HG03432 (cell line): Measurements from ENCODE around the gene CERCAM.

Experiments
- ATAC-seq: cut with Tn5 transposase; IDR thresholded peaks from one replicate; pipeline ENCODE4 v1.9.1; 2021; ENCODE audit warnings: mild to moderate bottlenecking, moderate library complexity; ENCODE audit not compliant: unreplicated experiment

CERCAM gene

DNA sequence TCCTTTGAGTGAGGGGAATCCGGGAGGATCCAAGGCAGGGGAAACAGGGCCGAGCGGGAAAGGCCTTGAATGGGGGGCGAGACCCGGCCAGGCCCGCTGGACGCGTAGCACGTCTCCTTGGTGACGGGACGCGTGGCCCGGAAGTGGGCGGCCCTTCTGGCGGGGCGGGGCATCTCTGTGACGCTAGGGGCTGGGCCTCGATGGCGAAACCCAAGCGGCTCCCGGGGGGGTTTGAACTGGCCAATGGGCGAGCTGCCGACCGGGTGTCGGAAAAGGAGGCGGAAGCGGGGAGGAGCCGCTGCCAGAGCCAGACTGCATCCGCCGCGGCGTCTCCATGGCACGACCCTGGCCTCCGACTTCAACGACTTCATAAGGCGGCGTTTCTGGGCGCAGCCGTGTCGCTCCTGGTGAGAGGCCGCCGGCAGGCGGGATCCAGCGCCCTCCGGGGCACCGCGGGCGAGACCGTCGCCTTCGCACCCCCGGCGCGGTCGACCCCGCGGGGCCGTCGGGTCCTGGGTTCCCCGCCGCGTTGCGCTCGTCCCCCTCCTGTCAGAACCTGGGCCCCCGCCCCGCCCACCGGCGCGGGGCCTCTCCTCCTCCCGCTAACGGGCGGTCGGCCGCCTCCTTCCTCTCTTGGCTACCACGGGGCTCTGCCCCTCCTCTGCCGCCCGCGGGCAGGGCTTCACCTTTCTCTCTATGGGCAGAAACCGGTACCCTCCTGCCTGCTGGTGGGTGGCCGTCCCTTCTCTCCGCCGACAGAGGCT, 35.4 kb downstream of the CERCAM start, which contains the start of gene ODF2:
Gene ODF2, plus strand, starts transcription at position 158 of the 764 bp plus-strand sequence. Its CDS starts 86 bp downstream, at position 244.
- ATAC-seq = peak; percentile 84

DNA sequence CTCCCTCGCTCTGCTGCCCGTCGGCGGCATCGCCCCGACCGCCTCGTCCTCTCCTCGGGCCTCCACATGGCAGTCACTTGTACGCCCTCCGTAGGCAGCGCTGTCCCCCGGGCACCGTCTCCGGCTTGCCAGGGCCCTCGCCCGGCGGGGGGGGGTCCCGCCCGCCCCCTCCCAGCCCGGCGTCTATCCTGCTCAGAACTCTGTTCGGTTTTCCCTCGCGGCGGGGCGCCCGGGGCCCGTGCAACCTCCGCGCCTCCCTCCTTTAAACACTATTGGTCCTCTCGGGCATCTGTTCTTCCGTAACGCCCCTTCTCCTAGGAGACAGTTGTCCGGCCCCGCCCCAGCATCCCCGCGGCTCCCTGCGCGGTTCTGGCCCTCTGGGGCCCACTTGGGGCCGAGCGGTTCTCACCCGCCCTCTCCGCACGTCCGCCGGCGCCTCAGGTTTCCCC, 36.0 kb downstream of the CERCAM start:
- ATAC-seq = peak; percentile 69

- no peak for ATAC-seq
Measured at GRCh38 chr9:128457207-128457606, 36.5 kb downstream of the CERCAM start.

- ATAC-seq = no peak
Measured at GRCh38 chr9:128459011-128459410, 38.4 kb downstream of the CERCAM start.

DNA sequence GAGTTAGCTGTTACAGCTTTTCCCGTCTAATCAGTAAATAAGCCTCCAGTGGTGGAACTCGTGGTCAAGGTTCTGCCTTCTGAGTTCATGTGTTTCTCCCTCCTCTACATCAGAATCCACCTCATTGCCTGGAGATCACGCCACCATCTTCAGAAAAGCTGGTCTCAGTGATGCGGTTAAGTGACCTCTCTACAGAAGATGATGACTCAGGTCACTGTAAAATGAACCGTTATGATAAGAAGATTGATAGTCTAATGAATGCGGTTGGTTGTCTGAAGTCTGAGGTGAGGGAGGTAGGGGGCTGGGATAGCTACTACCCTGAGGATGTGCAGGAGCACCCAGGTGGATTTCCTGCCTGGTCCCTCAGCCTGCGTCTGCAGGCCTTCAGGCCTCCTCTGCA, 48.4 kb downstream of the CERCAM start:
- ATAC-seq = no peak

DNA sequence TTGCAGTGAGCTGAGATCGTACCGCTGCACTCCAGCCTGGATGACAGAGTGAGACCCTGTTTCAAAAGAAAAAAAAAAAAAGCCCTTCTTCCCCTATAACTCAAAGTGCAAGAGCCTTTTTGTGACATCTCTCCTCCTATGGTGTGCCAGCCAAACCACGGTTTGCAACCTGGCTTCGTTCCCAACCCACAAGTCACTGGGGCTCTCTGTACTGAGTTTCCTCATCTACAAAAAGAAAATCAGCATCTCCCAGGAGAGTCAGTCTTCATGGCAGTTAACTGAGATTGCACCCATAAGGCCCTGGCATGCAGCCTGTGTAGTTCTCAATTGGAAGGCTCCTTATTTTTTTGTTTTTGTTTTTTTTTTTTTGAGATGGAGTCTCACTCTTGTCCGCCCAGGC, 49.9 kb downstream of the CERCAM start:
- no peak for ATAC-seq

DNA sequence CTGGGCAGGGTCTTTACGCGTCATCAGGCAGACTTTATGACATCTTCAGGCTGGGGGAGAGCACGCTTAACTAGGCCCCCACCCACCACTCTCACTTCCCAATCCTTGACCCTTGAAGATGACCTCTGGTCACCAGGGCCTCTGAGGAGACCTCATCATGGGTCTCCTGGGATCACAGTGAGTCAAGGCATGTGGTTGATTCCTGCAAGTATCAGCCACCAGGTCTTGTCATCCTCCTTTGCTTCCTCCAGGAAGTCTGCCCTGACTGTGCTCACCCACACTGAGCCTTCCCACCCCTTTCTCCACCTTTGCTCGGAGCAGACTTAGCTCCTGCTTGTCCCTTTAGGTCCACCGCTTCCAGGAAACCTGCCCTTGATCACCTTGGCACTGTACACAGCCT, 52.4 kb downstream of the CERCAM start:
- ATAC-seq = no peak

GRCh38 chr9:128475867-128476266, 55.2 kb downstream of the CERCAM start:
- no peak for ATAC-seq

GRCh38 chr9:128479262-128479661, 58.6 kb downstream of the CERCAM start:
- no peak for ATAC-seq

DNA sequence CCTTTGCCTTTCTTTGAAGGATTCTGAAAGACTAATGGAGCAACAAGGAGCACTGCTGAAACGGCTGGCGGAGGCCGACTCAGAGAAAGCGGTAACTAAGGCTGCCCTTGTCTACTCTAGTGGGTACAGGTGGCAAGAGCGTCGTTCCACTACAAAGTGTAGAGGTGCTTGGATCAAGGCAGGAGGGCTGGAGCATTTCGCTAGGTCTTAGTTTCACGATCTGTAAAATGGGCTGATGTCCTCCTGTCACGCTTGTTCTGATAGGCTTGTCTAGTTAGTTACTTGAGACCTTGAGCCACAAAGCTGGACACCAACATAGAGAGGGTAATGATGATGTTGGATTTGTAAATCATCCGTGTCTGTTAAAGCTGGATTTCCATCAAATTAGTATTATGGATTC, 60.9 kb downstream of the CERCAM start:
- ATAC-seq = no peak

GRCh38 chr9:128482186-128482585, 61.5 kb downstream of the CERCAM start:
- no peak for ATAC-seq

DNA sequence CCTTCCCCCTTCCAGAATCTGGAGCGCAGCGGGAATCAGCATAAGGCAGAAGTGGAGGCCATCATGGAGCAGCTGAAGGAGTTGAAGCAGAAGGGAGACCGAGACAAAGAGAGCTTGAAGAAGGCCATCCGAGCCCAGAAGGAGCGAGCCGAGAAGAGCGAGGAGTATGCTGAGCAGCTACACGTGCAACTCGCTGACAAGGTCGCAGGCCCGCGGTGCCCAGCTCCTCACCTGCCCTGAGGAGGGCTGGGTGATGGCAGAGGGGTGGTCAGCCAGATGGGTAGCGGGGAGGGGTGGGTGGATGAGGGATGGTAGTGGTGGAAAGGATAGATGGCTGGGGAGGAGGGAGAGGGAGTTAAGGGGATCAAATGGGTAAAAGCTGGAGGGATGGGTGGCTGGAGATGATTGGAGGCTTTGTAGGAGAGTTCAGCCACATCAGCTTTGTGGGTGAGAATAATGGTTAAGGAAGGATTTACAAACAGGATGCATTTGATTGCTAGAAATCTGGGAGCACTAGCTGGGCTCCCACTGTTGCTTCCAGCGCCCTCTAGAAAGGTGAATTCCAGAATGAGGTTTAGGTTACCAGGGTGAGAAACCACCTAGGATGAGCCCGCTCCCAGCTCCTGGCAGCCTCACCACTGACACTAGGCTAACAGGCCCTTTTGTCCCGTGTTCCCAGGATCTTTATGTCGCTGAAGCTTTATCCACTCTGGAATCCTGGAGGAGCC, 64.2 kb downstream of the CERCAM start:
- ATAC-seq = no peak

- no peak for ATAC-seq
Measured at GRCh38 chr9:128485414-128485855, 64.8 kb downstream of the CERCAM start.

DNA sequence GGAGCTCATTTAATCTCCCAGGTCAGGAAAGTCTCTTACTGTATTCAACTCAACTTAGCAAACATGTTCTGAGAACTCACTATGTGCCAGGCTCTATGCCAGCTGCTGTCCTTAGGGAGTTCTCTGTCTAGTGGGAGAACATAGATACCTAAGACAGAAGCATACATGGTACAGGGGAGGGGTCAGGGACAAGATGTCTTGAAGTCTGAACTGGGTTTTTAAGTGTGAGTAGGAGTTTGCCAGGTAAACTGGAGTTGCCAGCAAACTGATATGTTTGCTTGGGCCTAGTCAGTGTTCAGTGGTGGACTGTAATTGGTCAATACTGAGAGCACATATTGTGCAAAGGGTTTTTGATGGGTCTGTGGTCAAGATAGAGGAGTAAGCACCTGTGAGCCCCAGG, 65.5 kb downstream of the CERCAM start:
- no peak for ATAC-seq
